Motor neuron (in vitro differentiated cells): Measurements from ENCODE around the gene C1orf52. TPM values are rescaled to one million over a fixed set of nuclear protein-coding genes. Genes with fewer than 3 reads are reported as not detected.
A peak's percentile ranks its signal among the peaks of the same experiment; 100 is the strongest.

Source experiments
- ATAC-seq, 8 experiments: fragments of 200-7000 bp; cut with Tn5 transposase; replicated peaks in 6 of 8; 2 replicates each; pipeline ENCODE4 v1.8.0; 2021; ENCODE audit warnings: mild to moderate bottlenecking in 8 of 8, moderate library complexity in 8 of 8
- H3K27ac ChIP-seq, 2 donors: fragments of 250-450 bp; sonication (Bioruptor Pico); 2 replicates each; pipeline ENCODE4 v1.9.0; 2021; ENCODE audit warnings: antibody characterized with exemption in 2 of 2, mild to moderate bottlenecking in 2 of 2, moderate library complexity in 1 of 2
- H3K4me1 ChIP-seq, 2 donors: fragments of 250-450 bp; sonication (Bioruptor Pico); replicated peaks in 1 of 2; 2 replicates each; pipeline ENCODE4 v1.6.1; 2021; ENCODE audit warnings: antibody characterized with exemption in 2 of 2, mild to moderate bottlenecking in 2 of 2, moderate library complexity in 1 of 2
- H3K4me3 ChIP-seq, 5 donors: fragments of 250-450 bp; sonication (Bioruptor Pico); 2 replicates each; pipeline ENCODE4 v1.9.0; 2021; ENCODE audit warnings: antibody characterized with exemption in 5 of 5, mild to moderate bottlenecking in 5 of 5, moderate library complexity in 4 of 5
- WGBS, 10 experiments: fragments of 450-650 bp; shearing (Covaris generic); methylation state at CpG; one replicate each; pipeline ENCODE4 v1.0.0; 2022; 5-methylcytosine and 5-hydroxymethylcytosine counted together
- in situ Hi-C, 9 experiments: fragments of 400-800 bp; cut with MboI; loops; one replicate each; pipeline ENCODE4 v1.15.0; 2021; ENCODE audit warnings: low sequenced_read_pairs in 9 of 9, low pct_unique_long_range_greater_than_20kb in 2 of 9; ENCODE audit not compliant: unreplicated experiment in 9 of 9
- total RNA-seq, 8 experiments: library from RNA; unstranded; fragments of 300-600 nt; gene quantifications; 2 replicates each; pipeline versions ENCODE4 v1.2.3 to v1.2.4, GENCODE V29; 2022

The C1orf52 gene
- total RNA-seq, 8 experiments from 2014 or later: 33.8 to 95.3 (median 59.4) TPM

- no peak for ATAC-seq
- H3K27ac ChIP-seq: no peak overlapping the region
- peaks cover 0 to 5% of the 10 kb centered on the region in 2 donors for H3K4me1 ChIP-seq
- WGBS, 10 experiments: 36 to 100% (median 76%) methylated on average over 1 to 5 of the region's 5 CpGs
- in situ Hi-C loops: no loop called here
- H3K4me3 ChIP-seq: no peak overlapping the region
Observed at GRCh38 chr1:85223334-85223733, 36.1 kb downstream of the C1orf52 start.

- H3K4me3 ChIP-seq: no peak overlapping the region
- H3K4me1 ChIP-seq: peaks cover 0 to 5% of the 10 kb centered on the region in 2 donors
- peak in 4 of 8 experiments; percentile 16 to 87 (median 68) for ATAC-seq
- 17 to 78% (median 58%) methylated on average over 1 to 7 of the region's 7 CpGs for WGBS, 10 experiments
- no peak overlapping the region for H3K27ac ChIP-seq
- in situ Hi-C loops: no loop called here
Observed at GRCh38 chr1:85220756-85221201, 38.7 kb downstream of the C1orf52 start.

GRCh38 chr1:85219853-85220610 lies 39.4 kb downstream of the C1orf52 start:
- H3K4me3 ChIP-seq: no peak overlapping the region
- 17 to 100% (median 70%) methylated on average over 1 to 2 of the region's 2 CpGs for WGBS, 10 experiments
- H3K4me1 ChIP-seq: peaks cover 0 to under 1% of the 10 kb centered on the region in 2 donors
- no peak overlapping the region for H3K27ac ChIP-seq
- no peak for ATAC-seq
- in situ Hi-C loops: no loop called here

DNA sequence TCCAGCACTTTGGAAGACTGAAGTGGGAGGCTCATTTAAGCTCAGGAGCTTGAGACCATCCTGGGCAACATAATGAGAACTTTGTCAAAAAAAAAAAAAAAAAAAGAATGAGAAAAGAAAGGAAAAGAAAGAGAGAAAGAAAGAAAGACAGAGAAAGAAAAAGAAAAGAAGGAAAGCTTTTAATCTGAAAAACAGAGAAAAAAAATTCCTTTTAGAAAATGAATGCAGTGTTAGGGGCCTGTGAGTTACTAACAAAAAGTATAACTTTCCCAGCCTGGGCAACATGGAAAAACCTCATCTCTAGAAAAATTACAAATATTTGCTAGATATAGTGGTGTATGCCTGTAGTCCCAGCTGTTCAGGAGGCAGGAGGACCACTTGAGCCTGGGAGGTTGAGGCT lies 42.8 kb downstream of the C1orf52 start:
- Histone ChIP-seq H3K4me1 (no peaks in the 10 kb centered on the region), H3K4me3 (no peak overlapping the region), H3K27ac (no peak overlapping the region)
- in situ Hi-C loops: no loop called here
- no peak for ATAC-seq

DNA sequence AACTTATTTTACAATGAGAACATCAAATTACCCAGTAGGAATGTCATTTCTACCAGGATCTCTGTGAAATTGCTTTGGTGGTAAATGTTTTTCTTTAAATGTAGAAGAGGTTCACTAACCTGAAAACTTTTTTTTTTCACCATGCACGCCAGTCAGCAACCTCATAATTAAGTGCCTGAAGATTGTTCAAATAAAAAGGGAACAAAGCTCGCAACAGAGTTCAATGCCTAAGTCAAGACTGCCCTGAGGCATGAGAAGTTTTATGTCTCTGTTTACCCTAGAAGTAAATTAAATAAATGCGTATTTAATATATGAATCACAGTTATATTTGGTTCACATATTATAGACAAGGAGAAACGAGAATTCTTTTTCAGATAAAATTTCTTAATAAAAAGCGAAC lies 44.8 kb downstream of the C1orf52 start:
- no peaks in the 10 kb centered on the region for H3K4me1 ChIP-seq
- in situ Hi-C loops: no loop called here
- no peak overlapping the region for H3K27ac ChIP-seq
- ATAC-seq: peak in 1 of 8 experiments; percentile 52
- no peak overlapping the region for H3K4me3 ChIP-seq
- WGBS, 10 experiments: 0 to 93% (median 79%) methylated on average over 3 to 5 of the region's 5 CpGs

DNA sequence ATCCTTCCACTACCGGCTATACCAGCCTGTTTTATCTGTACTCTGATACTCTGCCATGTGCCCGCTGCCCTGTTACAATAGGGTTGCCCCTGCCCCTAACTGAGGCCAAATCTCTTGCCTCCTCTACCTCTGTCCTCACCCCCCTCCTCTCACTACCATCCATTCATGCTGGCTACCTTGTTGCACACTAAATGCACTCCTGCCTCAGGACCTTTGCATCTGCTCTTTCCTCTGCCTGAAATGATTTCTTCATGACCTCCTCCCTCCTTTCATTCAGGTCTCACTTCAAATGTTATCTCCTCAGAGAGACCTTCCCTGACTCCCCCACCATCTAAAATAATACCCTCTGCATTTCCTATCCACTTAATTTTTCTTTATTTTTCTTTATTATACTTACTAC lies 51.0 kb downstream of the C1orf52 start:
- ATAC-seq: no peak
- H3K4me1 ChIP-seq: no peaks in the 10 kb centered on the region
- 46 to 100% (median 90%) methylated on average over 1 to 2 of the region's 2 CpGs; no CpG with 5 or more reads in 3 of the 10 experiments for WGBS, 10 experiments
- no peak overlapping the region for H3K4me3 ChIP-seq
- no peak overlapping the region for H3K27ac ChIP-seq
- in situ Hi-C loops: no loop called here

GRCh38 chr1:85203573-85204171 lies 55.8 kb downstream of the C1orf52 start:
- peaks cover 0 to 13% of the 10 kb centered on the region in 2 donors for H3K4me1 ChIP-seq
- 0 to 100% (median 95%) methylated on average over 1 to 2 of the region's 2 CpGs for WGBS, 10 experiments
- no peak overlapping the region for H3K27ac ChIP-seq
- in situ Hi-C loops: no loop called here
- ATAC-seq: no peak
- H3K4me3 ChIP-seq: no peak overlapping the region

- in situ Hi-C loops: no loop called here
- no peak overlapping the region for H3K27ac ChIP-seq
- WGBS, 10 experiments: 80 to 100% (median 98%) methylated on average over 1 to 2 of the region's 2 CpGs; no CpG with 5 or more reads in 2 of the 10 experiments
- H3K4me1 ChIP-seq: peaks cover 5 to 16% of the 10 kb centered on the region in 2 donors
- no peak for ATAC-seq
- no peak overlapping the region for H3K4me3 ChIP-seq
Observed at GRCh38 chr1:85202864-85203255, 56.6 kb downstream of the C1orf52 start.

- no peak overlapping the region for H3K27ac ChIP-seq
- no peak for ATAC-seq
- in situ Hi-C loops: no loop called here
- 15 to 72% (median 28%) methylated on average over 2 to 14 of the region's 14 CpGs for WGBS, 10 experiments
- peak overlapping the region; percentile 77 to 98 (median 80) for H3K4me3 ChIP-seq
- H3K4me1 ChIP-seq: peaks cover 7 to 16% of the 10 kb centered on the region in 2 donors
Observed at GRCh38 chr1:85202092-85202863, 57.2 kb downstream of the C1orf52 start.

- 0% methylated on average over 4 to 6 of the region's 81 CpGs; no CpG with 5 or more reads in 7 of the 10 experiments for WGBS, 10 experiments
- Histone ChIP-seq H3K4me3 (peak overlapping the region; percentile 77 to 98 (median 80)), H3K4me1 (peaks cover 7 to 16% of the 10 kb centered on the region in 2 donors), H3K27ac (peak overlapping the region; percentile 23 to 71)
- in situ Hi-C loops: no loop called here
- ATAC-seq: peak; percentile 73 to 79 (median 76)
Observed at GRCh38 chr1:85201340-85202091, 57.9 kb downstream of the C1orf52 start.

DNA sequence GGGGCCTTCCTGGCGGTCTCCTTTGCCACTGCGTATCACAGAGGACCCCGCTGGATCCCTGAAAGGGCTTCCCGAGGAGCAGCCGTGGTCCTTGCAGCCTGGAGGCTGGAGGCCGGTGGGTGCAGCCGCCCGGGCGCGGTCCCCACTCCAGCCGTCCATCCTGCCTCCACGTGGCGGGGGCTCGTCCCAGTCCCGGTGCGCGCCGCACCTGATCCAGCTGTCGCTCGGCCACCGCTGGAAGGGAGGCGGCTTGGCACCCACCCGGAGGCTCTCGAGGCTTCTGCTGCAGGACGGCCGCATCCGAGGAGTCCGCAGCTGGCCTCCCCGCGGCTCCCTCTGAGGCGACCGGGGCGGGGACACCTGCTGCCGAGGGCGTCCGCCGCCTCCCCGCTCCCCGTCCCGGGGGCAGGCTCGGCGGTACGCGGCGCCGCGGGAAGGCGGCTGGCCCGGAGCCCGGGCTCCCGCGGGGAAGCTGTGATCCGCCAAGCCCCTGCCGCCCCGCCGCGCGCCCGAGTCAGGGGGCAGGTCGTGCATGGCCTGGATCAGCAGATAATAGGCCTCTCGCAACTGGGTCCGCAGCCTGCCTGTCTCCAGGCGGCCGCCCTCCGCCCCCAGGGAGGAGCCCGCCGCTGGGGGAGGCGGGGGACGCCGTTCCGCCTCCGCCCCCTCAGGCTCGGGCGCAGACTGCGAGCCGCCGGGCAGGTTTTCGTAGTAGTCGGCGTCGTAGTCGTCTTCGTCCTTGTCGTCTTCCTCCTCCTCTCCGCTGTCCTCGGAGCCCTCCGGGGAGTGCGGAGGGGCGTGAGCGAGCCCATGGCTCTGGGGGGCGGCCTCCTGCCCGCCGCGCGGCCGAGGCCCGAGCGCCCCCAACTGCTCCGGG lies 58.8 kb downstream of the C1orf52 start, which contains the start of gene SYDE2:
SYDE2 (minus strand) TSS at position 554 of the 877 bp plus-strand sequence; CDS start at position 534, 20 bp downstream.
- WGBS, 10 experiments: 0% methylated on average over 4 to 45 of the region's 99 CpGs; no CpG with 5 or more reads in 6 of the 10 experiments
- ATAC-seq: peak; percentile 73 to 81 (median 80)
- peak within 1 kb of the TSS; percentile 77 to 98 (median 80) for H3K4me3 ChIP-seq
- peaks cover 7 to 16% of the 10 kb centered on the region in 2 donors for H3K4me1 ChIP-seq
- H3K27ac ChIP-seq: peak within 1 kb of the TSS; percentile 23 to 71
- in situ Hi-C loops: no loop called here
